CD14-positive monocyte (primary cell): ENCODE data around the gene POLD4. TPM values are rescaled to one million over a fixed set of nuclear protein-coding genes. Genes with fewer than 3 reads are reported as not detected.

Source experiments
- DNase-seq, 3 donors: peaks; one replicate each; pipeline ENCODE4 v3.0.0-alpha.2; 2011 to 2022
- H2AFZ ChIP-seq: 2 replicates; pipeline ENCODE4 v1.6.0; 2012; ENCODE audit warnings: mild to moderate bottlenecking, low read depth, low read length, inconsistent platforms; ENCODE audit not compliant: insufficient read depth, poor library complexity, severe bottlenecking
- H3K27ac ChIP-seq, 2 donors: 1 replicate in 1 of 2; 2 replicates in 1 of 2; pipeline ENCODE4 v1.5.1; 2012 to 2013; ENCODE audit warnings: low read length in 2 of 2, control low read depth in 1 of 2, inconsistent platforms in 1 of 2, low read depth in 1 of 2, mild to moderate bottlenecking in 1 of 2
- H3K27me3 ChIP-seq, 2 donors: one replicate each; pipeline versions ENCODE4 v1.6.0 to v1.6.1; 2011 to 2013; ENCODE audit warnings: low read length in 2 of 2; ENCODE audit not compliant: control insufficient read depth in 2 of 2, insufficient read depth in 2 of 2
- H3K36me3 ChIP-seq, 2 donors: replicated peaks in 1 of 2; 1 replicate in 1 of 2; 2 replicates in 1 of 2; pipeline versions ENCODE4 v1.5.1 to v1.6.1; 2012 to 2013; ENCODE audit warnings: low read length in 2 of 2, control low read depth in 1 of 2, inconsistent platforms in 1 of 2, mild to moderate bottlenecking in 1 of 2; ENCODE audit not compliant: insufficient read depth in 2 of 2, control insufficient read depth in 1 of 2
- H3K4me1 ChIP-seq, 2 donors: 1 replicate in 1 of 2; 2 replicates in 1 of 2; pipeline versions ENCODE4 v1.5.1 to v1.6.1; 2012 to 2013; ENCODE audit warnings: low read length in 2 of 2, control low read depth in 1 of 2, inconsistent platforms in 1 of 2, mild to moderate bottlenecking in 1 of 2, moderate library complexity in 1 of 2; ENCODE audit not compliant: insufficient read depth in 2 of 2, control insufficient read depth in 1 of 2
- H3K4me2 ChIP-seq: replicated peaks from 2 replicates; pipeline ENCODE3; 2012; ENCODE audit warnings: low read length, moderate library complexity, mild to moderate bottlenecking; ENCODE audit not compliant: poor library complexity, severe bottlenecking; ENCODE audit errors: extremely low read depth
- H3K4me3 ChIP-seq, 3 experiments: fragments of 200-600 bp in 1 of 3; sonication (generic) in 1 of 3; replicated peaks in 1 of 3; 1 replicate in 2 of 3; 2 replicates in 1 of 3; pipeline ENCODE4 v1.5.1; 2011 to 2013; ENCODE audit warnings: low read length in 3 of 3, mild to moderate bottlenecking in 3 of 3, control low read depth in 2 of 3, low read depth in 2 of 3, inconsistent platforms in 1 of 3, moderate library complexity in 1 of 3
- H3K79me2 ChIP-seq: 2 replicates; pipeline ENCODE4 v1.6.0; 2012; ENCODE audit warnings: mild to moderate bottlenecking, control low read depth, inconsistent platforms, low read length, moderate library complexity; ENCODE audit not compliant: insufficient read depth
- H3K9ac ChIP-seq: 2 replicates; pipeline ENCODE4 v1.6.0; 2017; ENCODE audit warnings: low read length, mild to moderate bottlenecking; ENCODE audit not compliant: insufficient read depth, poor library complexity, severe bottlenecking
- H3K9me3 ChIP-seq, 2 donors: replicated peaks in 1 of 2; 1 replicate in 1 of 2; 2 replicates in 1 of 2; pipeline versions ENCODE4 v1.5.1 to v1.6.1; 2012 to 2013; ENCODE audit warnings: low read length in 2 of 2, control low read depth in 1 of 2; ENCODE audit not compliant: control insufficient read depth in 1 of 2, insufficient read depth in 1 of 2
- H4K20me1 ChIP-seq: 2 replicates; pipeline ENCODE4 v1.6.0; 2012; ENCODE audit warnings: mild to moderate bottlenecking, low read length, control low read depth, moderate library complexity; ENCODE audit not compliant: insufficient read depth
- H3K27ac Mint-ChIP-seq, 7 donors: one replicate each; pipeline ENCODE4 v1.8.0; 2020; ENCODE audit warnings: mild to moderate bottlenecking in 7 of 7, mixed read lengths in 7 of 7, moderate library complexity in 6 of 7, inconsistent platforms in 2 of 7
- H3K27me3 Mint-ChIP-seq, 3 donors: one replicate each; pipeline ENCODE4 v1.8.0; 2021 to 2022; ENCODE audit warnings: low read depth in 3 of 3, mild to moderate bottlenecking in 3 of 3, mixed read lengths in 3 of 3, moderate library complexity in 3 of 3, inconsistent platforms in 1 of 3
- H3K36me3 Mint-ChIP-seq, 2 donors: one replicate each; pipeline ENCODE4 v1.8.0; 2020; ENCODE audit warnings: mixed read lengths in 2 of 2, inconsistent platforms in 1 of 2, mild to moderate bottlenecking in 1 of 2
- H3K4me1 Mint-ChIP-seq: one replicate; pipeline ENCODE4 v1.8.0; 2020; ENCODE audit warnings: mild to moderate bottlenecking, mixed read lengths
- H3K4me3 Mint-ChIP-seq, 2 donors: one replicate each; pipeline ENCODE4 v1.8.0; 2020; ENCODE audit warnings: mild to moderate bottlenecking in 2 of 2, mixed read lengths in 2 of 2, moderate library complexity in 1 of 2
- H3K9me3 Mint-ChIP-seq, 7 donors: one replicate each; pipeline ENCODE4 v1.8.0; 2020 to 2022; ENCODE audit warnings: mixed read lengths in 7 of 7, mild to moderate bottlenecking in 6 of 7, moderate library complexity in 6 of 7, inconsistent platforms in 2 of 7
- WGBS: methylation state at CpG from one replicate; pipeline ENCODE4 v1.1.5; 2013; ENCODE audit warnings: missing lambda C conversion rate; ENCODE audit not compliant: insufficient coverage; 5-methylcytosine and 5-hydroxymethylcytosine counted together
- intact Hi-C, 2 donors: fragments of 100-400 bp; cut with micrococcal nuclease; formaldehyde crosslinking; loops; one replicate each; pipeline versions ENCODE4 v1.15.0 to v1.15.1; 2023
- polyA plus RNA-seq, 3 donors: library from polyadenylated mRNA; depleted of rRNA in 1 of 3; unstranded in 2 of 3; stranded (reverse) in 1 of 3; fragments of 300-500 nt in 2 of 3; fragments of >200 nt in 1 of 3; fragmentation: Illumina TruSeq in 2 of 3; gene quantifications; 1 replicate in 2 of 3; 2 replicates in 1 of 3; pipeline ENCODE4 v1.2.3, GENCODE V29; 2012 to 2021
- TF ChIP-seq, protein P1 (sequence below): fragments of 200-600 bp; IDR thresholded peaks from one replicate; pipeline ENCODE4 v1.8.0; 2022; ENCODE audit warnings: antibody characterized with exemption, mild to moderate bottlenecking

POLD4 gene
- polyA plus RNA-seq, 3 donors = 157 to 205 (median 176) TPM

DNA sequence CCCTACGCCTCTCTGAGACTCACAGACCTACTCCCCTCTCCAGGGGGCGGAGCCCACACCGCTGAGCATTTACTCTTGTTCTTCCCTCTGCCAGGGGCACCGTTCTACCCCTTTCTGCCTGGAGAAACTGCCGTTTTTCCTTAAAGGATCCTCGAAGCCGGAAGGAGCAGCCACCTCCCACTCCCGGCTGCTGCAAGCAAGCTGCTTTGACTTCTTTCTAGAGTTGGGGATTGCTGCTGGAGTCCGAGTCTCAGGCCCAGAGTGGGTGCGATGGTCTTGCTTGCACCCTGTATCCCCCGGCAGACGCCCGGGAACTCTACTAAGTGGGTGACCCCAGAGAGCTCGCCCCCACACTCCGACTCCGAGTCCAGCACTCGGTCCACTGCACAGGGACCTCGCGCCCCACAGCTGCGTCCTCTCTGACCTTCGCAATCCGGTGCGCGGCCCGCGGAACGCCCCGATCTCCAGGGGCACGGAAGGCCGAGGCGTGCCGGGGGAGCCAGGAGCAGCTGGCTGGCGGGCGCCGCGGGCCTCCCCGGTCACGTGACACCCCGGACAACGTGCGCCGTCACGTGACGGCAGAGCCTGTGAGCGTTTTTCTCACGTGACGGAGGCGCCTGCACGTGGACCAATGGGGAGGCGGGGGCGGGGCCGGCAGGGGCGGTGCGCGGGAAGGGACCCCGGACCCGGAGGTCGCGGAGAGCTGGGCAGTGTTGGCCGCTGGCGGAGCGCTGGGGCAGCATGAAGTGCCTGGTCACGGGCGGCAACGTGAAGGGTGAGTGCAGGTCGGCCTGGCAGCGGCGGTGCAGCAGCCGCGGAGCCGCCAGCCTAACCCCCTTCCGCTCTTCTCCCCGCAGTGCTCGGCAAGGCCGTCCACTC lies 38.2 kb upstream of the POLD4 start, which contains the start of gene RAD9A:
Gene RAD9A, plus strand, starts transcription at position 683 of the 879 bp plus-strand sequence. Its CDS starts 59 bp downstream, at position 742.
- Mint-ChIP-seq H3K4me1 (peaks cover 41% of the 10 kb centered on the region), H3K27ac (peak within 1 kb of the TSS; percentile 85 to 92 (median 88)), H3K36me3 (peaks cover 10 to 15% of the 10 kb centered on the region in 2 donors), H3K27me3 (peaks cover 0 to 8% (median 1%) of the 10 kb centered on the region in 3 donors), H3K9me3 (peaks cover 0 to 1% (median 0%) of the 10 kb centered on the region in 7 donors), H3K4me3 (peak within 1 kb of the TSS; percentile 91 to 98)
- peaks cover 25 to 37% of the 10 kb centered on the region in 2 donors for H3K4me1 ChIP-seq
- H3K9me3 ChIP-seq = no peaks in the 10 kb centered on the region
- intact Hi-C loops = loop anchor here in 1 of 2 donors (5.0 to 10.0 kb wide), 2 partner anchors 36 to 547 kb away; partner anchors contain the start of genes RCE1 and RPS6KB2
- H2AFZ ChIP-seq = peak within 1 kb of the TSS; percentile 96
- peaks cover 36% of the 10 kb centered on the region for H3K79me2 ChIP-seq
- peaks cover 33% of the 10 kb centered on the region for H4K20me1 ChIP-seq
- H3K36me3 ChIP-seq = peaks cover 9 to 17% of the 10 kb centered on the region in 2 donors
- H3K9ac ChIP-seq = peak within 1 kb of the TSS; percentile 80
- no peaks in the 10 kb centered on the region for H3K27me3 ChIP-seq
- WGBS = 0% methylated on average over 68 of the region's 75 CpGs
- peak within 1 kb of the TSS; percentile 82 to 92 (median 85) for H3K4me3 ChIP-seq
- peak within 1 kb of the TSS; percentile 75 to 89 for H3K27ac ChIP-seq
- H3K4me2 ChIP-seq = peak within 1 kb of the TSS; percentile 86
- TF ChIP-seq, protein P1, sequence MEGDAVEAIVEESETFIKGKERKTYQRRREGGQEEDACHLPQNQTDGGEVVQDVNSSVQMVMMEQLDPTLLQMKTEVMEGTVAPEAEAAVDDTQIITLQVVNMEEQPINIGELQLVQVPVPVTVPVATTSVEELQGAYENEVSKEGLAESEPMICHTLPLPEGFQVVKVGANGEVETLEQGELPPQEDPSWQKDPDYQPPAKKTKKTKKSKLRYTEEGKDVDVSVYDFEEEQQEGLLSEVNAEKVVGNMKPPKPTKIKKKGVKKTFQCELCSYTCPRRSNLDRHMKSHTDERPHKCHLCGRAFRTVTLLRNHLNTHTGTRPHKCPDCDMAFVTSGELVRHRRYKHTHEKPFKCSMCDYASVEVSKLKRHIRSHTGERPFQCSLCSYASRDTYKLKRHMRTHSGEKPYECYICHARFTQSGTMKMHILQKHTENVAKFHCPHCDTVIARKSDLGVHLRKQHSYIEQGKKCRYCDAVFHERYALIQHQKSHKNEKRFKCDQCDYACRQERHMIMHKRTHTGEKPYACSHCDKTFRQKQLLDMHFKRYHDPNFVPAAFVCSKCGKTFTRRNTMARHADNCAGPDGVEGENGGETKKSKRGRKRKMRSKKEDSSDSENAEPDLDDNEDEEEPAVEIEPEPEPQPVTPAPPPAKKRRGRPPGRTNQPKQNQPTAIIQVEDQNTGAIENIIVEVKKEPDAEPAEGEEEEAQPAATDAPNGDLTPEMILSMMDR = no peak
- peak; percentile 92 to 95 (median 93) for DNase-seq

- H3K79me2 ChIP-seq = peaks cover 36% of the 10 kb centered on the region
- H3K27me3 Mint-ChIP-seq = peaks cover 0 to 8% (median 1%) of the 10 kb centered on the region in 3 donors
- peak overlapping the region; percentile 85 to 92 (median 88) for H3K27ac Mint-ChIP-seq
- peak overlapping the region; percentile 96 for H2AFZ ChIP-seq
- intact Hi-C loops = loop anchor here in 1 of 2 donors (5.0 to 10.0 kb wide), 2 partner anchors 36 to 546 kb away; partner anchors contain the start of genes RCE1 and RPS6KB2
- H3K4me3 ChIP-seq = peak overlapping the region; percentile 71 to 92 (median 82)
- peaks cover 27% of the 10 kb centered on the region for H4K20me1 ChIP-seq
- peak overlapping the region; percentile 75 to 89 for H3K27ac ChIP-seq
- H3K9ac ChIP-seq = peak overlapping the region; percentile 80
- no peak for DNase-seq
- TF ChIP-seq, protein P1 = no peak
- H3K27me3 ChIP-seq = no peaks in the 10 kb centered on the region
- H3K36me3 Mint-ChIP-seq = peaks cover 7 to 11% of the 10 kb centered on the region in 2 donors
- H3K4me1 ChIP-seq = peaks cover 25 to 37% of the 10 kb centered on the region in 2 donors
- H3K4me2 ChIP-seq = peak overlapping the region; percentile 86
- no peaks in the 10 kb centered on the region for H3K9me3 ChIP-seq
- H3K9me3 Mint-ChIP-seq = peaks cover 0 to 1% (median 0%) of the 10 kb centered on the region in 7 donors
- peaks cover 41% of the 10 kb centered on the region for H3K4me1 Mint-ChIP-seq
- H3K4me3 Mint-ChIP-seq = peak overlapping the region; percentile 91 to 98
- WGBS = 1% methylated on average over 10 of the region's 15 CpGs
- peaks cover 4 to 11% of the 10 kb centered on the region in 2 donors for H3K36me3 ChIP-seq
These were observed 37.6 kb upstream of the POLD4 start for GRCh38 chr11:67390947-67391303.
